ENCODE results near the gene KRTAP21-3. TPM values are rescaled to one million over a fixed set of nuclear protein-coding genes. Genes with fewer than 3 reads are reported as not detected.
"Not testable (repeated sequence)": the region's sequence is repeated elsewhere in the genome, so short reads cannot be mapped to it uniquely, and the experiment has no call there.

KRTAP21-3 gene, protein sequence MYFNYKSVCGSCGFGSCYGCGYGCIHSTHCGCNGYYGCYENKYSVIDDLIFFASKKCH
- total RNA-seq: not detected

DNA sequence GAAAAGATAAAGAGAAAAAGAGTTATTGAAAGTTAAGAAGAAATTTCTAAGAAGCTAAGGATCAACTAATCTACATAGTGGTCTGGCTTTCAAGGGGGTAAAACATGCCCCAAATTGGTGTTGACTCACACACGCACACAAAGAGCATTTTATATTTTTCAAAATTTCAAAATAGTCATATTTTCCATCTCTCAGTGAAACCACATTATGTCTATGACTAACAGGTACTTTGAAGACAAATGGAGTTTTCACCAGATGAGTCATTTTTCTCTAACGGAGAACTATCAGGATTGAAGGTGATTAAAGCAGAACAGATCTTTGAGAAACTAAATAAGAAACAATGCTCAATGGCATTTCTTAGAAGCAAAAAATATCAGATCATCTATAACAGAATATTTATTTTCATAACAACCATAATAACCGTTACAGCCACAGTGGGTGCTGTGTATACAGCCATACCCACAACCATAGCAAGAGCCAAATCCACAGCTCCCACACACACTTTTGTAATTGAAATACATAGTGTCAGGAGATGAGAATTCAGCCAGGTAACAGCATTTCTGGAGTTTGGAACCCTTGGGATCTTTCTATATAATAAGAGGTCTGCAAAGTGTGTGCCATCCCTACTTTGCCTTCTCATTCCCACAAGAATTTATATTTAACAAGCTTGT is at the start of gene KRTAP21-3:
TSS of gene KRTAP21-3 (minus strand) at position 539 of the 671 bp plus-strand sequence. CDS start at position 521, 18 bp downstream.
- intact Hi-C loops (cut with DNase I): no loop called here
- no peak for DNase-seq (ENCODE audit: extremely low spot score)
- no peaks in the 10 kb centered on the region for H3K27me3 ChIP-seq
- H3K36me3 ChIP-seq: no peaks in the 10 kb centered on the region
- TF ChIP-seq POLR2AphosphoS5 (IDR thresholded peaks at IDR 0.05) (no peak), POLR2A (IDR thresholded peaks at IDR 0.05; ENCODE audit: low read depth) (no peak), CTCF (IDR thresholded peaks at IDR 0.05) (no peak), EP300 (IDR thresholded peaks at IDR 0.05) (no peak)
- H3K4me3 ChIP-seq: no peak within 1 kb of the TSS
- H3K27ac ChIP-seq (replicated peaks in 1 of 4): no peak within 1 kb of the TSS
- no peaks in the 10 kb centered on the region for H3K9me3 ChIP-seq
- 79% methylated on average over 3 of the region's 3 CpGs for WGBS
- H3K4me1 ChIP-seq: no peaks in the 10 kb centered on the region

DNA sequence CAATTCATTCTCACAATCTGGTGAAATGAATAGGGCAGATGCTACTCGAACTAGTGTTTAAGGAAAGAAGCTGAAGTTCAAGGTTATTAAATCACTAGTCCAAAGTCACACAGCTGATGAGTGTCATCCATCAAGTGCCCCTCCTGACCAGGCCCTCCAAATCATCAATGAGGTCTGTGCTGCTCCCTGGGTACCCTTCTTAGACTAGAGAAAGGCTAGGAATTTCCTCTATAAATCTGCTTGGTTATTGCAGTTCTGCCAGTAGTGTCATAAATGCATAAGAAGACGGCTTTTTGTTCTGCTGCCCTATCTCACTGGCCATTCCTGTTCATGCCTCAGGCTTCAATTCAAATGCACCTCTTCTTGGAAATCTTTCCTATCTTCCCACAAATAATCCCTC is 42.2 kb upstream of the KRTAP21-3 start:
- 81% methylated on average over 2 of the region's 2 CpGs for WGBS
- intact Hi-C loops (cut with DNase I): no loop called here

GRCh38 chr21:30758306-30758705 is 39.7 kb upstream of the KRTAP21-3 start:
- Histone ChIP-seq H3K27ac (replicated peaks in 1 of 4) (no peak overlapping the region), H3K27me3 (no peaks in the 10 kb centered on the region), H3K9me3 (no peaks in the 10 kb centered on the region), H3K4me1 (no peaks in the 10 kb centered on the region), H3K4me3 (no peak overlapping the region), H3K36me3 (no peaks in the 10 kb centered on the region)
- intact Hi-C loops (cut with DNase I): no loop called here
- TF ChIP-seq CTCF (IDR thresholded peaks at IDR 0.05) (no peak), POLR2AphosphoS5 (IDR thresholded peaks at IDR 0.05) (no peak), EP300 (IDR thresholded peaks at IDR 0.05) (no peak), POLR2A (IDR thresholded peaks at IDR 0.05; ENCODE audit: low read depth) (no peak)
- WGBS: 48% methylated on average over 2 of the region's 2 CpGs
- DNase-seq (ENCODE audit: extremely low spot score): no peak

More for the DNA sequence above, 42.2 kb upstream of the KRTAP21-3 start:
- H3K36me3 ChIP-seq: no peaks in the 10 kb centered on the region
- TF ChIP-seq EP300 (IDR thresholded peaks at IDR 0.05) (no peak), POLR2A (IDR thresholded peaks at IDR 0.05; ENCODE audit: low read depth) (no peak), POLR2AphosphoS5 (IDR thresholded peaks at IDR 0.05) (no peak), CTCF (IDR thresholded peaks at IDR 0.05) (no peak)
- H3K27ac ChIP-seq (replicated peaks in 1 of 4): no peak overlapping the region
- no peaks in the 10 kb centered on the region for H3K9me3 ChIP-seq
- no peaks in the 10 kb centered on the region for H3K27me3 ChIP-seq
- no peak for DNase-seq (ENCODE audit: extremely low spot score)
- H3K4me1 ChIP-seq: no peaks in the 10 kb centered on the region
- no peak overlapping the region for H3K4me3 ChIP-seq

DNA sequence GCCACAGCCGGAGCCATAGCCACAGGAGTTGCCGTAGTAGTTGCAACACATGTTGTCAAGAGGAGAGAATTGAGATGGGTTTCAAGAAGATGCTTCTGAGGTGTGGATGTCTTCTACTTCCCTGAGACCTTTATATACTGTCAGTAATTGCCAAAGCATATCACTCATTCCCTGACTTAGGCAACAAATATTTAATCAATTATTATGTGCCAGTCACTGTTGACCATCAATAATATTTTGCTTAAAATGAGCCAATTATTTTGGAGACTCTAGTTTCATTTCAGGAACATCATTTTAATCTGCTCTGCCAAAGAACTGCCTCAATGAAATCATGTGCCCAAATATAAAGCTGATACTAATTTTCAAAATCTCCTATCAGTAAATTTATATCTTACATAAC is 36.8 kb upstream of the KRTAP21-3 start, which contains the start of gene KRTAP21-1:
TSS of gene KRTAP21-1 (minus strand) at position 101 of the 400 bp plus-strand sequence. CDS start at position 51, 50 bp downstream.
- H3K4me3 ChIP-seq; DNase-seq (ENCODE audit: extremely low spot score); H3K9me3 ChIP-seq; H3K27me3 ChIP-seq; H3K36me3 ChIP-seq; intact Hi-C loops (cut with DNase I); H3K4me1 ChIP-seq; H3K27ac ChIP-seq (replicated peaks in 1 of 4): not testable (repeated sequence)
- no CpG with 5 or more reads among the region's 2 CpGs for WGBS

GRCh38 chr21:30747159-30747558 is 28.6 kb upstream of the KRTAP21-3 start, which contains the start of gene KRTAP21-2:
Gene KRTAP21-2 (minus strand): TSS chr21:30747259. CDS start chr21:30747202, 57 bp downstream.
- H3K36me3 ChIP-seq: no peaks in the 10 kb centered on the region
- intact Hi-C loops (cut with DNase I): no loop called here
- no peaks in the 10 kb centered on the region for H3K27me3 ChIP-seq
- no peak within 1 kb of the TSS for H3K27ac ChIP-seq (replicated peaks in 1 of 4)
- peaks cover 0 to 5% (median 2%) of the 10 kb centered on the region in 4 donors for H3K9me3 ChIP-seq
- H3K4me1 ChIP-seq: no peaks in the 10 kb centered on the region
- TF ChIP-seq EP300 (IDR thresholded peaks at IDR 0.05): no peak
- TF ChIP-seq CTCF (IDR thresholded peaks at IDR 0.05): no peak
- TF ChIP-seq POLR2A (IDR thresholded peaks at IDR 0.05; ENCODE audit: low read depth): no peak
- TF ChIP-seq POLR2AphosphoS5 (IDR thresholded peaks at IDR 0.05): no peak
- no peak within 1 kb of the TSS for H3K4me3 ChIP-seq
- no peak for DNase-seq (ENCODE audit: extremely low spot score)

All from esophagus muscularis mucosa (tissue), 4 donors.